Measurements from ENCODE around the gene ZBTB7C. TPM values are rescaled to one million over a fixed set of nuclear protein-coding genes. Genes with fewer than 3 reads are reported as not detected.

ZBTB7C gene
- total RNA-seq, 1 experiment from 2014 or later = 0.33 TPM

DNA sequence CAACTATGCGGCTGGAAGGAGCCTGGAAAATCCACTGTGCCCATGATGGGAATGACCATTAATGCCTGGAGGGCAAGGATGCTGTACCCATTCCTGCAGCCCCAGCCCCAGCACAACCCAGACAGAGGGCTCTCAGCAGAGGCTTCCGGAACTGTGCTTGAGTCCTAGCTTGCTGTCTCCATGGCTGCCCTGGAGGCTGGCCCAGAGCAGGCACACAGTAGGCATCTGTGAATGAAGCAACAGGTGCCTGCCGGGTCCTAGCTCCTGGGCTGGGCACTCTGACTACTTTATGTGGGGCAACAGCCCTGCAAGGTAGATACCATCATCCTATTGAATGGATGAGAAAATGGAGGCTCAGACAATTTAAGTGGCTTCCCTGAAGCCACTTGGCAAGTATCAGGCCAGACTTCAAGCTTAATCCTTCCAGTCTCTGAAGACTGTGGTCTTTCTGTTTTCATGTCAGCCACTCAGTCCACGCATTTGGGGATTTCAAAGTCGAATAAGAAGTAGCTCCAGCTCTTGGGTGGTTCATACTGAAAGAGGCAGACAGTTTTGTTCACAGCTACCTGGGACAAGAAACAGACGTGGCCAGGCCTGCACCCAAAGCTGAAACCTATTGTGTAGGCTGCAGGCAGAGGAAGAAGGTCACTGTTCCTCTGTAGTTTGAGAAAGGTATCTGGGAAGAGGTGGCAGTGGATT, 237.5 kb downstream of the ZBTB7C start:
- H2BK5ac ChIP-seq (ENCODE audit: insufficient read length, low read length) = no peak overlapping the region
- H3K36me3 Mint-ChIP-seq (ENCODE audit: insufficient read depth in 1 of 3, low read depth in 3 of 3) = no peaks in the 10 kb centered on the region; a peak in 1 of 7 replicates

More for the DNA sequence above, 237.5 kb downstream of the ZBTB7C start:
- Histone ChIP-seq H3K56ac (ENCODE audit: insufficient read length, low read depth, low read length) (no peak overlapping the region), H3K18ac (ENCODE audit: insufficient read length, low read depth, low read length) (no peak overlapping the region), H2BK15ac (ENCODE audit: low read depth, low read length) (no peak overlapping the region), H4K20me1 (ENCODE audit: control insufficient read depth, insufficient read depth, insufficient read length) (peaks cover 4% of the 10 kb centered on the region), H4K91ac (ENCODE audit: insufficient read length, low read depth, low read length) (no peak overlapping the region), H3K23ac (ENCODE audit: insufficient read length, low read depth, low read length) (no peak overlapping the region), H3K14ac (ENCODE audit: insufficient read depth, low read length) (no peak overlapping the region), H4K8ac (replicated peaks; ENCODE audit: insufficient read length, low read depth, low read length) (no peak overlapping the region), H2BK12ac (ENCODE audit: insufficient read length, low read depth, low read length) (no peak overlapping the region), H3K9me3 (ENCODE audit: control insufficient read depth, low read depth, low read length) (no peaks in the 10 kb centered on the region), H3K4me2 (ENCODE audit: insufficient read depth, insufficient read length, low read length) (no peak overlapping the region), H2BK20ac (ENCODE audit: low read depth, low read length, poor library complexity, severe bottlenecking) (no peak overlapping the region), H2AFZ (ENCODE audit: low read length) (no peak overlapping the region), H2AK5ac (ENCODE audit: insufficient read length, low read length) (no peak overlapping the region), H4K5ac (ENCODE audit: insufficient read length, low read depth, low read length) (no peak overlapping the region), H3K27me3 (ENCODE audit: insufficient read depth, low read length) (no peaks in the 10 kb centered on the region), H3K9ac (ENCODE audit: extremely low read depth, insufficient read length, low read length) (no peak overlapping the region), H3K4ac (ENCODE audit: low read depth, low read length) (no peak overlapping the region), H3K79me1 (ENCODE audit: insufficient read depth, low read depth, low read length, poor library complexity, severe bottlenecking) (no peaks in the 10 kb centered on the region), H3K23me2 (ENCODE audit: insufficient read length, low read depth, low read length, poor library complexity, severe bottlenecking) (no peaks in the 10 kb centered on the region), H3K27ac (ENCODE audit: insufficient read length, low read depth, low read length) (no peak overlapping the region), H3K4me1 (ENCODE audit: insufficient read depth, low read length) (no peaks in the 10 kb centered on the region), H3T11ph (ENCODE audit: low read length) (no peak overlapping the region), H3K79me2 (ENCODE audit: insufficient read depth, low read length) (no peaks in the 10 kb centered on the region), H2BK120ac (ENCODE audit: low read depth, low read length, poor library complexity, severe bottlenecking) (no peak overlapping the region)
- TF ChIP-seq, protein P1, sequence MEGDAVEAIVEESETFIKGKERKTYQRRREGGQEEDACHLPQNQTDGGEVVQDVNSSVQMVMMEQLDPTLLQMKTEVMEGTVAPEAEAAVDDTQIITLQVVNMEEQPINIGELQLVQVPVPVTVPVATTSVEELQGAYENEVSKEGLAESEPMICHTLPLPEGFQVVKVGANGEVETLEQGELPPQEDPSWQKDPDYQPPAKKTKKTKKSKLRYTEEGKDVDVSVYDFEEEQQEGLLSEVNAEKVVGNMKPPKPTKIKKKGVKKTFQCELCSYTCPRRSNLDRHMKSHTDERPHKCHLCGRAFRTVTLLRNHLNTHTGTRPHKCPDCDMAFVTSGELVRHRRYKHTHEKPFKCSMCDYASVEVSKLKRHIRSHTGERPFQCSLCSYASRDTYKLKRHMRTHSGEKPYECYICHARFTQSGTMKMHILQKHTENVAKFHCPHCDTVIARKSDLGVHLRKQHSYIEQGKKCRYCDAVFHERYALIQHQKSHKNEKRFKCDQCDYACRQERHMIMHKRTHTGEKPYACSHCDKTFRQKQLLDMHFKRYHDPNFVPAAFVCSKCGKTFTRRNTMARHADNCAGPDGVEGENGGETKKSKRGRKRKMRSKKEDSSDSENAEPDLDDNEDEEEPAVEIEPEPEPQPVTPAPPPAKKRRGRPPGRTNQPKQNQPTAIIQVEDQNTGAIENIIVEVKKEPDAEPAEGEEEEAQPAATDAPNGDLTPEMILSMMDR (conservative IDR thresholded peaks at IDR 0.05) = no peak
- H3K4me1 Mint-ChIP-seq = peaks cover 4 to 8% of the 10 kb centered on the region in 2 experiments; a peak in 2 of 4 replicates
- no peaks in the 10 kb centered on the region for H3K9me3 Mint-ChIP-seq
- no peak overlapping the region for H3K4me3 Mint-ChIP-seq
- DNase-seq = no peak
- WGBS (ENCODE audit: extremely low coverage, insufficient read length, low lambda C conversion rate) = no CpG with 5 or more reads among the region's 6 CpGs
- H3K27me3 Mint-ChIP-seq (ENCODE audit: low read depth) = peaks cover 12% of the 10 kb centered on the region
- no peak overlapping the region for H3K27ac Mint-ChIP-seq

Data from H9 (cell line).